Glutamatergic neuron (in vitro differentiated cells): ENCODE measurements around the gene CTNND2. TPM values are rescaled to one million over a fixed set of nuclear protein-coding genes. Genes with fewer than 3 reads are reported as not detected.

ENCODE experiments used
- DNase-seq: peaks from one replicate; pipeline ENCODE4 v3.0.0; 2022
- H3K27ac Mint-ChIP-seq: one replicate; pipeline ENCODE4 v1.8.0; 2020; ENCODE audit warnings: mild to moderate bottlenecking, mixed read lengths, inconsistent platforms; ENCODE audit not compliant: unreplicated experiment
- H3K27me3 Mint-ChIP-seq: one replicate; pipeline ENCODE4 v1.8.0; 2020; ENCODE audit warnings: mild to moderate bottlenecking, moderate library complexity, mixed read lengths, inconsistent platforms; ENCODE audit not compliant: unreplicated experiment
- H3K36me3 Mint-ChIP-seq: one replicate; pipeline ENCODE4 v1.8.0; 2020; ENCODE audit warnings: mild to moderate bottlenecking, mixed read lengths, inconsistent platforms; ENCODE audit not compliant: unreplicated experiment
- H3K4me1 Mint-ChIP-seq: one replicate; pipeline ENCODE4 v1.8.0; 2020; ENCODE audit warnings: mild to moderate bottlenecking, low read depth, mixed read lengths, inconsistent platforms; ENCODE audit not compliant: unreplicated experiment
- H3K4me3 Mint-ChIP-seq: one replicate; pipeline ENCODE4 v1.8.0; 2020; ENCODE audit warnings: mild to moderate bottlenecking, mixed read lengths, inconsistent platforms; ENCODE audit not compliant: unreplicated experiment
- H3K9me3 Mint-ChIP-seq: one replicate; pipeline ENCODE4 v1.8.0; 2020; ENCODE audit warnings: mild to moderate bottlenecking, moderate library complexity, mixed read lengths, inconsistent platforms; ENCODE audit not compliant: unreplicated experiment
- total RNA-seq: library from RNA; stranded (reverse); fragmentation: NEBNext Ultra II Directional; extraction: Animal tissue kit (Norgen Biotek cat#: 25700); gene quantifications from one replicate; pipeline ENCODE4 v1.2.1, GENCODE V29; 2021; ENCODE audit not compliant: unreplicated experiment
- TF ChIP-seq, protein P1 (sequence below): fragments of 200-600 bp; sonication (generic); IDR thresholded peaks from one replicate; pipeline ENCODE4 v1.5.0; 2021; ENCODE audit not compliant: partially characterized antibody, unreplicated experiment

Gene CTNND2
- total RNA-seq, 1 donor from 2014 or later: 134 TPM

DNA sequence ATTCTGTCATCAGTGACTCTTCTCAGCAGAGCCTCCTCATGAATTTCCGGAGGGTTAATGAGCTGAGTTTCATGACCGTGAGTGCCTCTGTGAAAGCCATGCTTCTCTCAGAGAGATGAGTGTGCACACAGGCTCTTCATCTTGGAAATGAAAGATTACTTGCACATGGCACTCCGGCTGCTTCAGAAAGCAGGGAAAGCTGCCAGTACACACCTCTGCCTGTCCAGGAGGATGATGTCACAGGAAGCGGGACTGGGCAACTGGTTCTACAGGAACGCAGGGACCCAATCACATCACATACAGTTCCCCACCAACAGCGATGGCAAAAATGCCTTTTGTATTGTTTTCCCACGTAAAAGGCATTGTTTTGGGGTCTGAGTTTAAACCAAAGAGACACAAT is 857.2 kb downstream of the CTNND2 start:
- Mint-ChIP-seq H3K27ac (no peak overlapping the region), H3K36me3 (no peaks in the 10 kb centered on the region), H3K27me3 (peaks cover 1% of the 10 kb centered on the region), H3K9me3 (peaks cover 2% of the 10 kb centered on the region), H3K4me3 (no peak overlapping the region), H3K4me1 (peaks cover 5% of the 10 kb centered on the region)
- TF ChIP-seq, protein P1, sequence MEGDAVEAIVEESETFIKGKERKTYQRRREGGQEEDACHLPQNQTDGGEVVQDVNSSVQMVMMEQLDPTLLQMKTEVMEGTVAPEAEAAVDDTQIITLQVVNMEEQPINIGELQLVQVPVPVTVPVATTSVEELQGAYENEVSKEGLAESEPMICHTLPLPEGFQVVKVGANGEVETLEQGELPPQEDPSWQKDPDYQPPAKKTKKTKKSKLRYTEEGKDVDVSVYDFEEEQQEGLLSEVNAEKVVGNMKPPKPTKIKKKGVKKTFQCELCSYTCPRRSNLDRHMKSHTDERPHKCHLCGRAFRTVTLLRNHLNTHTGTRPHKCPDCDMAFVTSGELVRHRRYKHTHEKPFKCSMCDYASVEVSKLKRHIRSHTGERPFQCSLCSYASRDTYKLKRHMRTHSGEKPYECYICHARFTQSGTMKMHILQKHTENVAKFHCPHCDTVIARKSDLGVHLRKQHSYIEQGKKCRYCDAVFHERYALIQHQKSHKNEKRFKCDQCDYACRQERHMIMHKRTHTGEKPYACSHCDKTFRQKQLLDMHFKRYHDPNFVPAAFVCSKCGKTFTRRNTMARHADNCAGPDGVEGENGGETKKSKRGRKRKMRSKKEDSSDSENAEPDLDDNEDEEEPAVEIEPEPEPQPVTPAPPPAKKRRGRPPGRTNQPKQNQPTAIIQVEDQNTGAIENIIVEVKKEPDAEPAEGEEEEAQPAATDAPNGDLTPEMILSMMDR: no peak
- no peak for DNase-seq

DNA sequence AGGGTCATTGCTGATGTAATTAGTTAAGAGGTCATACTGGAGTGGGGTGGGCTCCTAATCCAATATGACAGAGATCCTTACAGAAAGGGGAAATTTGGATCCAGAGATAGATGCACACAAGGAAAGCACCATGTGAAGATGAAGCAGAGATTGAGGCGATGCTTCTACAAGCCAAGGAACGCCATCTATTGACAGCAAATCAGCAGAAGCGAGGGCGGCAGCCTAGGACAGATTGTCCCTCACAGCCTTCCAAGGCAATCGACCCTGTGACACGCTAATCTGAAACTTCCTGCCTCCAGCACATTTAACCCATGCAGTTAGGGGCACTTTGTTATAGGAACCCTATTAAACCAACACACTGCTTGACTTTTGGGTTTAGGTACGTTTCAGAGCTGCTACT is 858.1 kb downstream of the CTNND2 start:
- H3K9me3 Mint-ChIP-seq: peaks cover 2% of the 10 kb centered on the region
- no peaks in the 10 kb centered on the region for H3K36me3 Mint-ChIP-seq
- peaks cover 5% of the 10 kb centered on the region for H3K4me1 Mint-ChIP-seq
- no peak overlapping the region for H3K27ac Mint-ChIP-seq
- TF ChIP-seq, protein P1: no peak
- H3K27me3 Mint-ChIP-seq: peaks cover 1% of the 10 kb centered on the region
- no peak overlapping the region for H3K4me3 Mint-ChIP-seq
- no peak for DNase-seq

DNA sequence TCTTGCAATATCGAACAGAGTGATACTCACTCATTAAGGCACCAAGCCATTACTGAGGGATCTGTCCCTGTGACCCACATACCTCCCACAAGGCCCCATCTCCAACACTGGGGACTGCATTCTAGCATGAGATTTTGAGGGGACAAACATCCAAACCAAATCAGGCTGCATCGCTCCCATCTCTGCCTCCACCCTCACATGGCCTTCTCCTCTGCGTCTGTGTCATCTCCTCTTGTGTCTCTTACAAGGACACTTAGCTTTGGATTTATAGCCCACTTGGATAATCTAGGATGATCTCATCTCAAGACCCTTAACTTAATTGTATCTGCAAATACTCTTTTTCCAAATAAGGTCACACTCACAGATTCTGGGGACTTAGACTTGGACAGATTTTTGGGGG is 858.8 kb downstream of the CTNND2 start:
- Mint-ChIP-seq H3K4me3 (no peak overlapping the region), H3K9me3 (peaks cover 2% of the 10 kb centered on the region), H3K27ac (no peak overlapping the region), H3K36me3 (no peaks in the 10 kb centered on the region), H3K27me3 (peaks cover 1% of the 10 kb centered on the region), H3K4me1 (peaks cover 5% of the 10 kb centered on the region)
- TF ChIP-seq, protein P1: no peak
- no peak for DNase-seq

DNA sequence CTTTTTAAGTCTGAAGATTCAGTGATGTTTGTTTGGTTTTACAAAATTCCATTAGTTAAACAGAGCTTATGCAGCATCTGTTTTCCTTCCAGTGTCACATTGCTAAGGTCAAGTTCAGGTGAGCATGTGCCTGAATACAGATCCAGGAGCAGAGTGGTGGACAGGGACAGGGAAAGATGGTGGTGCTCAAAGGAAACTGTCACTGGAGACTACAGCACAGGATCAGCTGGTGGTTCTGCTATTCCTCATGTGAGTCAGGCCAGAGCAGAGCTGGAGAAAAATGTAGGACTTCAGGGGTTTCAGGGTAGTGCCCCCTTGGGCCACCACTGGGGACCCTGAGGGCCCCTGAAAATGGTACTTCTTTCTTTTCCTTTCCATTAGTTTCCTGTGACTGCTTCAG is 859.7 kb downstream of the CTNND2 start:
- TF ChIP-seq, protein P1: no peak
- Mint-ChIP-seq H3K9me3 (peaks cover 2% of the 10 kb centered on the region), H3K27me3 (peaks cover 1% of the 10 kb centered on the region), H3K27ac (no peak overlapping the region), H3K36me3 (no peaks in the 10 kb centered on the region), H3K4me3 (no peak overlapping the region), H3K4me1 (peaks cover 5% of the 10 kb centered on the region)
- DNase-seq: no peak

DNA sequence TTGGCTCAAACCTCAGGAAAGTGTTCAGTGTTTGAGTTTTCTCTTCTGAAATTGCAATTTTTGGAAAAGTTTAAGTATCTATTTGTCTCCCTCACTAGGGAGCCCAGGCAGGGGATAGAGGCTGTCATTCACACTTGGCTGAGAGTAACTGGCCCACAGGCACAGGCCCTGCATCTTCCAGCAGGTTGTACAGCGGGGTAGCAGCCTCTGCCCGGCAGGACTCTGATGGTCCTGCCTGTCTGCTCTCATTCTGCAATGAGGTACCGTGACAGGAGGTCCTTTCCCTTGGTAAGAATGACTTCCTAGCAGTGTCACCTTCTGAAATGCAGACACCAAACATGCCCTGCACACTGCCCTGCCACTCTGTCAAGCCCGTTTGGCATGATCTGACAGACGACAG is 860.4 kb downstream of the CTNND2 start:
- Mint-ChIP-seq H3K27me3 (peaks cover 1% of the 10 kb centered on the region), H3K4me1 (peaks cover 5% of the 10 kb centered on the region), H3K36me3 (no peaks in the 10 kb centered on the region), H3K27ac (no peak overlapping the region), H3K4me3 (no peak overlapping the region), H3K9me3 (no peaks in the 10 kb centered on the region)
- TF ChIP-seq, protein P1: no peak
- no peak for DNase-seq
